GM21367 (cell line): ENCODE data around the gene MBNL1.

Experiments
- ATAC-seq: cut with Tn5 transposase; IDR thresholded peaks from one replicate; pipeline ENCODE4 v1.9.1; 2021; ENCODE audit not compliant: unreplicated experiment

The MBNL1 gene

GRCh38 chr3:152252755-152253154 is 16.0 kb upstream of the MBNL1 start:
- ATAC-seq = no peak

- ATAC-seq = no peak
Observed at GRCh38 chr3:152253514-152253913, 15.2 kb upstream of the MBNL1 start.

- ATAC-seq = no peak
Observed at GRCh38 chr3:152254041-152254440, 14.7 kb upstream of the MBNL1 start.

GRCh38 chr3:152255290-152255689 is 13.4 kb upstream of the MBNL1 start:
- no peak for ATAC-seq

- ATAC-seq = no peak
Observed at GRCh38 chr3:152256851-152257562, 11.7 kb upstream of the MBNL1 start.

- peak; percentile 64 for ATAC-seq
Observed at GRCh38 chr3:152257563-152258035, 11.1 kb upstream of the MBNL1 start.

- no peak for ATAC-seq
Observed at GRCh38 chr3:152258448-152259393, 10.0 kb upstream of the MBNL1 start.

- ATAC-seq = no peak
Observed at GRCh38 chr3:152259468-152259867, 9.3 kb upstream of the MBNL1 start.

- ATAC-seq = no peak
Observed at GRCh38 chr3:152260026-152260425, 8.7 kb upstream of the MBNL1 start.

- ATAC-seq = no peak
Observed at GRCh38 chr3:152260529-152260928, 8.2 kb upstream of the MBNL1 start.

- ATAC-seq = no peak
Observed at GRCh38 chr3:152261329-152261728, 7.4 kb upstream of the MBNL1 start.

GRCh38 chr3:152263711-152264110 is 5.0 kb upstream of the MBNL1 start:
- no peak for ATAC-seq

GRCh38 chr3:152264378-152264777 is 4.4 kb upstream of the MBNL1 start:
- no peak for ATAC-seq

GRCh38 chr3:152266221-152266995 is 2.3 kb upstream of the MBNL1 start:
- no peak for ATAC-seq

- no peak for ATAC-seq
Observed at GRCh38 chr3:152267831-152268554, 736 bp upstream of the MBNL1 start.

- ATAC-seq = peak; percentile 54
Observed at GRCh38 chr3:152269056-152269830, 514 bp downstream of the MBNL1 start.

GRCh38 chr3:152269831-152270734 is 1.4 kb downstream of the MBNL1 start:
- ATAC-seq = no peak

- no peak for ATAC-seq
Observed at GRCh38 chr3:152270937-152271336, 2.2 kb downstream of the MBNL1 start.
